ENCODE data around the gene HSFX1.
"Not testable (repeated sequence)": the region's sequence is repeated elsewhere in the genome, so short reads cannot be mapped to it uniquely, and the experiment has no call there.

HSFX1 gene

GRCh38 chrX:149773768-149774167, at the start of gene HSFX1:
TSS of gene HSFX1 (plus strand) at chrX:149774068. CDS start at chrX:149774682, 614 bp downstream.
- not testable (repeated sequence) for DNase-seq (ENCODE audit: low spot score)

- not testable (repeated sequence) for DNase-seq (ENCODE audit: low spot score)
Measured at GRCh38 chrX:149727308-149727707, 46.6 kb upstream of the HSFX1 start.

- not testable (repeated sequence) for DNase-seq (ENCODE audit: low spot score)
Measured at GRCh38 chrX:149742269-149742668, 31.6 kb upstream of the HSFX1 start.

GRCh38 chrX:149746390-149747007, 27.4 kb upstream of the HSFX1 start:
- not testable (repeated sequence) for DNase-seq (ENCODE audit: low spot score)

GRCh38 chrX:149757206-149758067, 16.4 kb upstream of the HSFX1 start:
- no peak for DNase-seq (ENCODE audit: low spot score)

GRCh38 chrX:149758068-149758714, 15.7 kb upstream of the HSFX1 start:
- no peak for DNase-seq (ENCODE audit: low spot score)

- not testable (repeated sequence) for DNase-seq (ENCODE audit: low spot score)
Measured at GRCh38 chrX:149758715-149759078, 15.2 kb upstream of the HSFX1 start.

GRCh38 chrX:149759824-149760223, 14.0 kb upstream of the HSFX1 start:
- DNase-seq (ENCODE audit: low spot score) = no peak

GRCh38 chrX:149760965-149761364, 12.9 kb upstream of the HSFX1 start:
- DNase-seq (ENCODE audit: low spot score) = no peak

GRCh38 chrX:149761858-149762674, 11.8 kb upstream of the HSFX1 start:
- DNase-seq (ENCODE audit: low spot score) = not testable (repeated sequence)

- no peak for DNase-seq (ENCODE audit: low spot score)
Measured at GRCh38 chrX:149762696-149763614, 10.9 kb upstream of the HSFX1 start.

- DNase-seq (ENCODE audit: low spot score) = not testable (repeated sequence)
Measured at GRCh38 chrX:149770344-149770743, 3.5 kb upstream of the HSFX1 start.

- DNase-seq (ENCODE audit: low spot score) = not testable (repeated sequence)
Measured at GRCh38 chrX:149773026-149773425, 842 bp upstream of the HSFX1 start.

- not testable (repeated sequence) for DNase-seq (ENCODE audit: low spot score)
Measured at GRCh38 chrX:149777999-149778398, 4.1 kb downstream of the HSFX1 start.

GRCh38 chrX:149781727-149782126, 7.9 kb downstream of the HSFX1 start, which contains the start of gene MAGEA9:
TSS of gene MAGEA9 (plus strand) at chrX:149781930. CDS start at chrX:149786211, 4,281 bp downstream.
- DNase-seq (ENCODE audit: low spot score) = not testable (repeated sequence)

GRCh38 chrX:149795531-149795930, 21.7 kb downstream of the HSFX1 start:
- not testable (repeated sequence) for DNase-seq (ENCODE audit: low spot score)

GRCh38 chrX:149799095-149799714, 25.3 kb downstream of the HSFX1 start:
- no peak for DNase-seq (ENCODE audit: low spot score)

GRCh38 chrX:149799938-149800337, 26.1 kb downstream of the HSFX1 start:
- no peak for DNase-seq (ENCODE audit: low spot score)

- DNase-seq (ENCODE audit: low spot score) = no peak
Measured at GRCh38 chrX:149803458-149804062, 29.7 kb downstream of the HSFX1 start.

GRCh38 chrX:149804102-149804501, 30.2 kb downstream of the HSFX1 start:
- no peak for DNase-seq (ENCODE audit: low spot score)
